Measurements from ENCODE around the gene SULT2B1. TPM values are rescaled to one million over a fixed set of nuclear protein-coding genes. Genes with fewer than 3 reads are reported as not detected.

Gene SULT2B1
- total RNA-seq, 2 donors from 2014 or later: not detected

DNA sequence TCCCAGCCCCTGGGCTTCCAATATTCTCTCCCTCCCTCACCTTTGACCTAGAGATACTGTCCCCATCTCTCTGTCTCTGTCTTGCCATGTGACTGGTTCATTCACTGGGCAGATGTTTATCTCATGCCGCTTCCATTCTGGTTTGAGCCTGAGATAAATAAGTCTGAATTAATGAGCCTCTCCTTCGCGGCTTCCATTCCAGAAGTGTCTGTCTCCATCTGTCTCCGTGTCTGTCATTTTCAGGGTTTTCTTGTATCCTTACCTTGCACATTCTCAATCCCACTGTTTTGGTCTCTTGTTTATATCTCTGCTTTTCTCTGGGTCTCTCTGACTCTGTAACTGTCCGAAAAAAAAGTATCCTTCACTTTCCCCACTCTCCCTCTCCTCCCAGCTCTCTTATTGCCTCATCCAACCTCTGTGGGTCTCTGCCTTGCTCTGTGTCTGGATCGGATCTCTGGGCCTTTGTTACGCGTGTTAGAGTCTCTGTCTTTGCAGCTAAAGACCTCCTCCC, 71.6 kb downstream of the SULT2B1 start:
- H3K4me3 ChIP-seq: peak overlapping the region; percentile 82
- TF ChIP-seq, protein P1, sequence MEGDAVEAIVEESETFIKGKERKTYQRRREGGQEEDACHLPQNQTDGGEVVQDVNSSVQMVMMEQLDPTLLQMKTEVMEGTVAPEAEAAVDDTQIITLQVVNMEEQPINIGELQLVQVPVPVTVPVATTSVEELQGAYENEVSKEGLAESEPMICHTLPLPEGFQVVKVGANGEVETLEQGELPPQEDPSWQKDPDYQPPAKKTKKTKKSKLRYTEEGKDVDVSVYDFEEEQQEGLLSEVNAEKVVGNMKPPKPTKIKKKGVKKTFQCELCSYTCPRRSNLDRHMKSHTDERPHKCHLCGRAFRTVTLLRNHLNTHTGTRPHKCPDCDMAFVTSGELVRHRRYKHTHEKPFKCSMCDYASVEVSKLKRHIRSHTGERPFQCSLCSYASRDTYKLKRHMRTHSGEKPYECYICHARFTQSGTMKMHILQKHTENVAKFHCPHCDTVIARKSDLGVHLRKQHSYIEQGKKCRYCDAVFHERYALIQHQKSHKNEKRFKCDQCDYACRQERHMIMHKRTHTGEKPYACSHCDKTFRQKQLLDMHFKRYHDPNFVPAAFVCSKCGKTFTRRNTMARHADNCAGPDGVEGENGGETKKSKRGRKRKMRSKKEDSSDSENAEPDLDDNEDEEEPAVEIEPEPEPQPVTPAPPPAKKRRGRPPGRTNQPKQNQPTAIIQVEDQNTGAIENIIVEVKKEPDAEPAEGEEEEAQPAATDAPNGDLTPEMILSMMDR (IDR thresholded peaks at IDR 0.05): no peak
- peaks cover 3% of the 10 kb centered on the region for H3K36me3 ChIP-seq
- ATAC-seq (ENCODE audit: insufficient number of reproducible peaks, low FRiP score, low read depth): no peak
- H3K4me1 ChIP-seq (ENCODE audit: control insufficient read depth in 1 of 2, low read depth in 2 of 2): peaks cover 20 to 38% of the 10 kb centered on the region in 2 donors
- peak overlapping the region; percentile 68 to 80 for H3K27ac ChIP-seq
- DNase-seq (ENCODE audit: low spot score): no peak
- H3K9me3 ChIP-seq: no peaks in the 10 kb centered on the region
- H3K27me3 ChIP-seq (replicated peaks; ENCODE audit: insufficient read depth): no peaks in the 10 kb centered on the region

DNA sequence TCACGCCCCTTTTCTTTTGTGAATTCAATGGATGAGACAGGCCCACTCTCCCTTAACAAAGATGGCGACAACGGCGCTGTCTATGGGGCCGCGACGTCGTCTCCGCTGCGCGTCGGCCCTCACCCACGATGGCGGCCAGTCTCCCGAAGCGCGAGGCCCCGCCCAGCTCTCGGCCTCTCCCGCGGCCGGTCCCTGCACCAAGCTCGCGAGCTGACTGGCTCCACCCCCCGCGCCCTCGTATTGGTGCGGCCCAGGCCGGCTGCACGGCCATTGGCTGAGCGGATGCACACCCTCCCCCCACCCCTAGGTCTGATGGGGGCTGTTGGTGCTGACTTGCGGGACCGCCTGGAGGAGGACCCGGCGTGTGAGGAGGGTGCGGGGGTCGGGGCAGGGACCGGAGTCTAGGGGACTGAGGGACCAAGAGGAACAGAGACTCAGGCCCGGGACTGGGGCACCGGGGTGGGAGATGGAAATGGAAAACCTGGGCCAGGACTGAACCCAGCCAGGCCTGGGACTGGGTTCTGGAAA, 72.2 kb downstream of the SULT2B1 start:
- Histone ChIP-seq H3K27ac (peak overlapping the region; percentile 68 to 80), H3K4me3 (peak overlapping the region; percentile 82), H3K9me3 (no peaks in the 10 kb centered on the region), H3K36me3 (peaks cover 3% of the 10 kb centered on the region), H3K4me1 (ENCODE audit: control insufficient read depth in 1 of 2, low read depth in 2 of 2) (peaks cover 20 to 38% of the 10 kb centered on the region in 2 donors), H3K27me3 (replicated peaks; ENCODE audit: insufficient read depth) (no peaks in the 10 kb centered on the region)
- peak; percentile 90 for DNase-seq (ENCODE audit: low spot score)
- TF ChIP-seq, protein P1 (IDR thresholded peaks at IDR 0.05): no peak
- ATAC-seq (ENCODE audit: insufficient number of reproducible peaks, low FRiP score, low read depth): peak; percentile 53

DNA sequence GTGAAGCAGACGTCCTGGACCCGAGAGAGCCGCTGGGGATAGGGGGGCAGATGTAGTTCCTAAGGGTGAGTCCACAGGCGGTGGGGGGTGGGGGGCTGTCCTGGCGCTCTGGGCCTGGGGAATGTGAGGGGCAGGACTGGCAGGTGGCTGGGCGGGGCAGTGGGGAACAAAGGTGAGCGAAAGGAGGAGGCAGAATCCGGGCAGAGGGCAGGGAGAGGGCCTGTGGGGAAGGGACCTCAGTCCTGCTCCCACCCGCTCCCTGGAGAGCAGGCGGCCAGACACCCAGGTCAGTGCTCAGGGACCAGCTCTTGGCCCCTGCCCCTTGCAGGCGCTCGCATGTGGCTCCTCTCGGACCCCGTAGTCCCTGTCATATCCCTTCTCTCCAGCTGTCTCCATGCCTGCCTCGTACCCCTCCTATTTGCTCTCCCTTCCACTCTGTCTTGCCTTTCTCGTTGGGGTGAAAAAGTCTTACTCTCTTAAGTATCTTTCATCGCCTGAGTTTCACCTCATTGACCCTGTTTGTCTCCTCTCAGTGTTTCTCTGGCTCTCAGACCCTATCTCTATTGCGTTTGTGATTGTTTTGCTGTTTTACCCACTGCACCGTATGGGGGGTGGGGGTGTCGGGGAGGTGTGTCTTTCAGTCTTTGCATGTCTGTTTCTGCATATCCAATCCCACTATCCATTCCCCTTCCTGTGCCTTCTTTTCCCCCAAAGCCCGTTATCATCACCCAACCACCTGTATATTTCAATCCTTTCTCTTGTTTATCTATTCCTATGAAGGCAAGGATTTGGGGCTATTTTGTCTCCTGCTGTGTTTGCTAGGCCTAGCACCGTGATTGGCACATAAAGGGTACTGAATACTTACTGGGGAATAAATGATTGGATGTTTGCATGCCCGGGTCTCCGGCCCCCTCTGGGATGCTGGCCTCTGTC, 73.1 kb downstream of the SULT2B1 start:
- Histone ChIP-seq H3K36me3 (peaks cover 3% of the 10 kb centered on the region), H3K9me3 (no peaks in the 10 kb centered on the region), H3K27ac (peak overlapping the region; percentile 63 to 80), H3K4me1 (ENCODE audit: control insufficient read depth in 1 of 2, low read depth in 2 of 2) (peaks cover 24 to 40% of the 10 kb centered on the region in 2 donors), H3K4me3 (peak overlapping the region; percentile 82), H3K27me3 (replicated peaks; ENCODE audit: insufficient read depth) (no peaks in the 10 kb centered on the region)
- TF ChIP-seq, protein P1 (IDR thresholded peaks at IDR 0.05): no peak
- ATAC-seq (ENCODE audit: insufficient number of reproducible peaks, low FRiP score, low read depth) (no peak), DNase-seq (ENCODE audit: low spot score) (no peak)

DNA sequence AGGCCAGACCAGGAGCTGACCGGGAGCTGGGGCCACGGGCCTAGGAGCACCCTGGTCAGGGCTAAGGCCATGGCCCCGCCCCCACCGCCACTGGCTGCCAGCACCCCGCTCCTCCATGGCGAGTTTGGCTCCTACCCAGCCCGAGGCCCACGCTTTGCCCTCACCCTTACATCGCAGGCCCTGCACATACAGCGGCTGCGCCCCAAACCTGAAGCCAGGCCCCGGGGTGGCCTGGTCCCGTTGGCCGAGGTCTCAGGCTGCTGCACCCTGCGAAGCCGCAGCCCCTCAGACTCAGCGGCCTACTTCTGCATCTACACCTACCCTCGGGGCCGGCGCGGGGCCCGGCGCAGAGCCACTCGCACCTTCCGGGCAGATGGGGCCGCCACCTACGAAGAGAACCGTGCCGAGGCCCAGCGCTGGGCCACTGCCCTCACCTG, 73.9 kb downstream of the SULT2B1 start:
- TF ChIP-seq, protein P1 (IDR thresholded peaks at IDR 0.05): no peak
- Histone ChIP-seq H3K9me3 (no peaks in the 10 kb centered on the region), H3K27ac (no peak overlapping the region), H3K4me3 (no peak overlapping the region), H3K27me3 (replicated peaks; ENCODE audit: insufficient read depth) (no peaks in the 10 kb centered on the region), H3K4me1 (ENCODE audit: control insufficient read depth in 1 of 2, low read depth in 2 of 2) (peaks cover 30 to 42% of the 10 kb centered on the region in 2 donors), H3K36me3 (peaks cover 3% of the 10 kb centered on the region)
- ATAC-seq (ENCODE audit: insufficient number of reproducible peaks, low FRiP score, low read depth) (no peak), DNase-seq (ENCODE audit: low spot score) (no peak)

DNA sequence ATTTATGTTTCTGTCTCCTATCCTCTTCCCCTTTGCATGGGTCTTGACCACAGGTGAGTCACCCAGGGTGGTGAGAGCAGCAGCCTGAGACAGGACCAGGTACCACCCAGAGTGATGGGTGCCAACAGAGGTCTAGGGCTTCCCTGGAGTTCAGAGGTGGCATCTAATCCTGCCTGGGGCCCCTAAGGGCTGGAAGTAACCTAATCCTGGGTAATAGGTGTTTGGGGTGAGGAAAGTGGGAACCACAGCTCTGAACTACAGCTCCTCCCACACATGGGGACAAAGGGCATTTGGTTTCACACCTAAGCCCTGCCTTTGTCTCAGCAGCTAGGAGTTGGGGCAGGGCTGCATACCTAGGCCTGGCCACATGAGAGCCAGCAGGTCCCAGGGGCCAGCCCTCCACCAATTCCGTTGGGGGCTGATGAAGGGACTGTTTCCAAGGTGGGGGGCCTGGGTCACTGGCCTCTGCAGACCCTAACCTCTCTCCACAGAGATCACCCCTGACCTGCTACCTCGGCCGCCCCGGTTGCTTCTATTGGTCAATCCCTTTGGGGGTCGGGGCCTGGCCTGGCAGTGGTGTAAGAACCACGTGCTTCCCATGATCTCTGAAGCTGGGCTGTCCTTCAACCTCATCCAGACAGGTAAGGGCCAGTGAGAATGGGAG, 75.4 kb downstream of the SULT2B1 start:
- Histone ChIP-seq H3K9me3 (no peaks in the 10 kb centered on the region), H3K27me3 (replicated peaks; ENCODE audit: insufficient read depth) (no peaks in the 10 kb centered on the region)

More for the DNA sequence above, 75.4 kb downstream of the SULT2B1 start:
- peaks cover 3% of the 10 kb centered on the region for H3K36me3 ChIP-seq
- no peak overlapping the region for H3K27ac ChIP-seq
- H3K4me3 ChIP-seq: no peak overlapping the region
- no peak for DNase-seq (ENCODE audit: low spot score)
- H3K4me1 ChIP-seq (ENCODE audit: control insufficient read depth in 1 of 2, low read depth in 2 of 2): peaks cover 36 to 55% of the 10 kb centered on the region in 2 donors
- TF ChIP-seq, protein P1 (IDR thresholded peaks at IDR 0.05): no peak
- no peak for ATAC-seq (ENCODE audit: insufficient number of reproducible peaks, low FRiP score, low read depth)
